ENCODE data around the gene POR. TPM values are rescaled to one million over a fixed set of nuclear protein-coding genes. Genes with fewer than 3 reads are reported as not detected.
A peak's percentile ranks its signal among the peaks of the same experiment; 100 is the strongest.
"Not testable (repeated sequence)": the region's sequence is repeated elsewhere in the genome, so short reads cannot be mapped to it uniquely, and the experiment has no call there.

Gene POR
- total and polyA plus RNA-seq, 2 donors, result 44.6 to 114 TPM

GRCh38 chr7:76009672-76010600 is 95.0 kb downstream of the POR start:
- DNase-seq (ENCODE audit: low read depth in 6 of 9, low spot score in 9 of 9), result no peak
- Histone ChIP-seq H3K4me3 (ENCODE audit: low read length in 2 of 2) (no peak overlapping the region), H3K27me3 (ENCODE audit: control insufficient read depth in 2 of 2, insufficient read depth in 1 of 2, low read length in 1 of 2) (peaks cover 0 to 6% of the 10 kb centered on the region in 2 donors), H3K9me3 (ENCODE audit: control insufficient read depth in 2 of 2, insufficient read depth in 1 of 2, low read length in 1 of 2) (no peaks in the 10 kb centered on the region), H3K27ac (ENCODE audit: low read depth in 1 of 2, low read length in 1 of 2) (no peak overlapping the region), H3K36me3 (ENCODE audit: control insufficient read depth in 2 of 2, insufficient read depth in 2 of 2, low read length in 1 of 2) (peaks cover 16 to 22% of the 10 kb centered on the region in 2 donors), H3K4me1 (ENCODE audit: control insufficient read depth in 2 of 2, insufficient read depth in 2 of 2, low read length in 2 of 2) (peaks cover 19 to 21% of the 10 kb centered on the region in 2 donors)
- 96% methylated on average over 11 of the region's 11 CpGs for WGBS

DNA sequence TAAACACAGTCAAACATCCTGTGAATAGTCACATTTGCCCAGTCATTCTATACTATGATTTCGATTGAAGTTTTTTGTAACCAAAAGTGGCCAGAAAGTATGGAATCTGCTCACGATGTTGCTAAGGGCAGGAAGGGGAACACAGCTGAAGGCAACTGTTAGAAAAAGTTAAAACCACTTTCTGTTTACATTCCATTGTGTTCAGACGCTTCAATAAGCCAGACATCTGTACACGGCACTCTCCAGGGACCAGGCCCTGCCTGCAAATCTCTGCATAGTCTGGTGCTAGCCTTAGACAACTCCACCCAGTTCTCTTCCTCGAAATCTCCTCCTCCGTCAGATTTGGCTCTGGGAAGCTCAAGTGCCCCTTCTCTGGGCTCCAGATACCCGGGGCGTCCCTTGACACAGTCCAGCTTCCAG is 96.5 kb downstream of the POR start:
- H3K4me1 ChIP-seq (ENCODE audit: control insufficient read depth in 2 of 2, insufficient read depth in 2 of 2, low read length in 2 of 2), result peaks cover 19 to 21% of the 10 kb centered on the region in 2 donors
- DNase-seq (ENCODE audit: low read depth in 6 of 9, low spot score in 9 of 9), result no peak
- WGBS, result 93% methylated on average over 8 of the region's 8 CpGs
- H3K27ac ChIP-seq (ENCODE audit: low read depth in 1 of 2, low read length in 1 of 2), result no peak overlapping the region
- peaks cover 11 to 14% of the 10 kb centered on the region in 2 donors for H3K36me3 ChIP-seq (ENCODE audit: control insufficient read depth in 2 of 2, insufficient read depth in 2 of 2, low read length in 1 of 2)
- H3K9me3 ChIP-seq (ENCODE audit: control insufficient read depth in 2 of 2, insufficient read depth in 1 of 2, low read length in 1 of 2), result no peaks in the 10 kb centered on the region
- H3K27me3 ChIP-seq (ENCODE audit: control insufficient read depth in 2 of 2, insufficient read depth in 1 of 2, low read length in 1 of 2), result peaks cover 0 to 6% of the 10 kb centered on the region in 2 donors
- no peak overlapping the region for H3K4me3 ChIP-seq (ENCODE audit: low read length in 2 of 2)

- H3K9me3 ChIP-seq (ENCODE audit: control insufficient read depth in 2 of 2, insufficient read depth in 1 of 2, low read length in 1 of 2), result no peaks in the 10 kb centered on the region
- H3K27ac ChIP-seq (ENCODE audit: low read depth in 1 of 2, low read length in 1 of 2), result no peak overlapping the region
- 97% methylated on average over 13 of the region's 13 CpGs for WGBS
- H3K27me3 ChIP-seq (ENCODE audit: control insufficient read depth in 2 of 2, insufficient read depth in 1 of 2, low read length in 1 of 2), result no peaks in the 10 kb centered on the region
- peaks cover 14% of the 10 kb centered on the region in 2 donors for H3K36me3 ChIP-seq (ENCODE audit: control insufficient read depth in 2 of 2, insufficient read depth in 2 of 2, low read length in 1 of 2)
- DNase-seq (ENCODE audit: low read depth in 6 of 9, low spot score in 9 of 9), result no peak
- H3K4me1 ChIP-seq (ENCODE audit: control insufficient read depth in 2 of 2, insufficient read depth in 2 of 2, low read length in 2 of 2), result peaks cover 4 to 11% of the 10 kb centered on the region in 2 donors
- H3K4me3 ChIP-seq (ENCODE audit: low read length in 2 of 2), result no peak overlapping the region
These were observed 101.4 kb downstream of the POR start for GRCh38 chr7:76016191-76016947.

- H3K36me3 ChIP-seq (ENCODE audit: control insufficient read depth in 2 of 2, insufficient read depth in 2 of 2, low read length in 1 of 2), result peaks cover 10 to 12% of the 10 kb centered on the region in 2 donors
- WGBS, result 99% methylated on average over 4 of the region's 4 CpGs
- peaks cover 4 to 11% of the 10 kb centered on the region in 2 donors for H3K4me1 ChIP-seq (ENCODE audit: control insufficient read depth in 2 of 2, insufficient read depth in 2 of 2, low read length in 2 of 2)
- not testable (repeated sequence) for H3K27ac ChIP-seq (ENCODE audit: low read depth in 1 of 2, low read length in 1 of 2); H3K27me3 ChIP-seq (ENCODE audit: control insufficient read depth in 2 of 2, insufficient read depth in 1 of 2, low read length in 1 of 2); H3K4me3 ChIP-seq (ENCODE audit: low read length in 2 of 2); H3K9me3 ChIP-seq (ENCODE audit: control insufficient read depth in 2 of 2, insufficient read depth in 1 of 2, low read length in 1 of 2); DNase-seq (ENCODE audit: low read depth in 6 of 9, low spot score in 9 of 9)
These were observed 103.6 kb downstream of the POR start for GRCh38 chr7:76018520-76018919.

- 53% methylated on average over 6 of the region's 6 CpGs for WGBS
- Histone ChIP-seq H3K36me3 (ENCODE audit: control insufficient read depth in 2 of 2, insufficient read depth in 2 of 2, low read length in 1 of 2) (peaks cover 12 to 15% of the 10 kb centered on the region in 2 donors), H3K27ac (ENCODE audit: low read depth in 1 of 2, low read length in 1 of 2) (no peak overlapping the region)
These were observed 105.2 kb downstream of the POR start for GRCh38 chr7:76020031-76020714.

GRCh38 chr7:76022026-76022780 is 107.2 kb downstream of the POR start:
- Histone ChIP-seq H3K9me3 (ENCODE audit: control insufficient read depth in 2 of 2, insufficient read depth in 1 of 2, low read length in 1 of 2) (no peaks in the 10 kb centered on the region), H3K27me3 (ENCODE audit: control insufficient read depth in 2 of 2, insufficient read depth in 1 of 2, low read length in 1 of 2) (no peaks in the 10 kb centered on the region), H3K4me1 (ENCODE audit: control insufficient read depth in 2 of 2, insufficient read depth in 2 of 2, low read length in 2 of 2) (peaks cover 4 to 11% of the 10 kb centered on the region in 2 donors), H3K4me3 (ENCODE audit: low read length in 2 of 2) (no peak overlapping the region), H3K36me3 (ENCODE audit: control insufficient read depth in 2 of 2, insufficient read depth in 2 of 2, low read length in 1 of 2) (peaks cover 15 to 17% of the 10 kb centered on the region in 2 donors), H3K27ac (ENCODE audit: low read depth in 1 of 2, low read length in 1 of 2) (no peak overlapping the region)
- DNase-seq (ENCODE audit: low read depth in 6 of 9, low spot score in 9 of 9), result no peak
- 97% methylated on average over 7 of the region's 7 CpGs for WGBS

More at GRCh38 chr7:76020031-76020714, 105.2 kb downstream of the POR start:
- H3K27me3 ChIP-seq (ENCODE audit: control insufficient read depth in 2 of 2, insufficient read depth in 1 of 2, low read length in 1 of 2), result no peaks in the 10 kb centered on the region
- H3K4me3 ChIP-seq (ENCODE audit: low read length in 2 of 2), result no peak overlapping the region
- H3K9me3 ChIP-seq (ENCODE audit: control insufficient read depth in 2 of 2, insufficient read depth in 1 of 2, low read length in 1 of 2), result no peaks in the 10 kb centered on the region
- peaks cover 4 to 11% of the 10 kb centered on the region in 2 donors for H3K4me1 ChIP-seq (ENCODE audit: control insufficient read depth in 2 of 2, insufficient read depth in 2 of 2, low read length in 2 of 2)
- DNase-seq (ENCODE audit: low read depth in 6 of 9, low spot score in 9 of 9), result peak; percentile 53 to 85 (median 70)

DNA sequence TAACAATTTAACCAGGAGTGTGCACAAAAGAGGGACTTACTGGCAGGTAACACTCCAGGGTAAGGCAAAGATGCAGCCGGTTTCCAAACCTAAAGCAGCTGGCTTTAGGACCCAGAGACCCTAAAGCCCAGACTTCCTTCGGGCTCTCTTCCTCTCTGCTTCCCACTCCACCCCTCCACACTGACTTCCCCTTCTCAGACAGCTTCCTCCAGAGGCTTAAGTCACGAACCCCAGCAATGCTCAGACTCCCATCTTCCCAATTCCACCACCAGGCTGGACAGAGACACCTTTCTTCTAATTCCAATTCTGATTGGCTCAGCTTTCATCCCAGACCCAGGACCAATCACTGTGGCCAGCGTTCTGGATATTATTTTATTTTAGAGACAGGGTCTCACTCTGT is 108.0 kb downstream of the POR start:
- no peak overlapping the region for H3K4me3 ChIP-seq (ENCODE audit: low read length in 2 of 2)
- H3K36me3 ChIP-seq (ENCODE audit: control insufficient read depth in 2 of 2, insufficient read depth in 2 of 2, low read length in 1 of 2), result peaks cover 15 to 18% of the 10 kb centered on the region in 2 donors
- 51% methylated on average over 4 of the region's 4 CpGs for WGBS

GRCh38 chr7:76029682-76030081 is 114.7 kb downstream of the POR start:
- H3K4me1 ChIP-seq (ENCODE audit: control insufficient read depth in 2 of 2, insufficient read depth in 2 of 2, low read length in 2 of 2); DNase-seq (ENCODE audit: low read depth in 6 of 9, low spot score in 9 of 9); H3K9me3 ChIP-seq (ENCODE audit: control insufficient read depth in 2 of 2, insufficient read depth in 1 of 2, low read length in 1 of 2); H3K27ac ChIP-seq (ENCODE audit: low read depth in 1 of 2, low read length in 1 of 2); H3K4me3 ChIP-seq (ENCODE audit: low read length in 2 of 2); H3K27me3 ChIP-seq (ENCODE audit: control insufficient read depth in 2 of 2, insufficient read depth in 1 of 2, low read length in 1 of 2): not testable (repeated sequence)
- H3K36me3 ChIP-seq (ENCODE audit: control insufficient read depth in 2 of 2, insufficient read depth in 2 of 2, low read length in 1 of 2), result peaks cover 6 to 12% of the 10 kb centered on the region in 2 donors
- 98% methylated on average over 7 of the region's 7 CpGs for WGBS

More for the DNA sequence above, 108.0 kb downstream of the POR start:
- Histone ChIP-seq H3K4me1 (ENCODE audit: control insufficient read depth in 2 of 2, insufficient read depth in 2 of 2, low read length in 2 of 2) (peaks cover 4 to 11% of the 10 kb centered on the region in 2 donors), H3K27ac (ENCODE audit: low read depth in 1 of 2, low read length in 1 of 2) (no peak overlapping the region), H3K9me3 (ENCODE audit: control insufficient read depth in 2 of 2, insufficient read depth in 1 of 2, low read length in 1 of 2) (no peaks in the 10 kb centered on the region), H3K27me3 (ENCODE audit: control insufficient read depth in 2 of 2, insufficient read depth in 1 of 2, low read length in 1 of 2) (no peaks in the 10 kb centered on the region)
- DNase-seq (ENCODE audit: low read depth in 6 of 9, low spot score in 9 of 9), result no peak
